ENCODE data around the gene GPR63.
A peak's percentile ranks its signal among the peaks of the same experiment; 100 is the strongest.
"Not testable (repeated sequence)": the region's sequence is repeated elsewhere in the genome, so short reads cannot be mapped to it uniquely, and the experiment has no call there.

GPR63 gene

GRCh38 chr6:96837081-96837971 is at the start of gene GPR63:
Gene GPR63 (minus strand): TSS chr6:96837477. CDS start chr6:96799731, 37,746 bp downstream.
- DNase-seq, result peak; percentile 73

- no peak for DNase-seq
Measured at GRCh38 chr6:96886519-96886918, 49.2 kb upstream of the GPR63 start.

GRCh38 chr6:96885187-96885631 is 47.9 kb upstream of the GPR63 start:
- DNase-seq, result not testable (repeated sequence)

GRCh38 chr6:96878143-96878542 is 40.9 kb upstream of the GPR63 start:
- no peak for DNase-seq

- DNase-seq, result no peak
Measured at GRCh38 chr6:96876886-96877545, 39.7 kb upstream of the GPR63 start.

- no peak for DNase-seq
Measured at GRCh38 chr6:96872976-96873375, 35.7 kb upstream of the GPR63 start.

GRCh38 chr6:96865055-96865405 is 27.8 kb upstream of the GPR63 start:
- DNase-seq, result no peak

- DNase-seq, result peak; percentile 26
Measured at GRCh38 chr6:96864216-96865054, 27.2 kb upstream of the GPR63 start.

GRCh38 chr6:96862560-96862959 is 25.3 kb upstream of the GPR63 start:
- DNase-seq, result no peak

GRCh38 chr6:96861588-96861987 is 24.3 kb upstream of the GPR63 start:
- no peak for DNase-seq

- no peak for DNase-seq
Measured at GRCh38 chr6:96856856-96857255, 19.6 kb upstream of the GPR63 start.

- no peak for DNase-seq
Measured at GRCh38 chr6:96853083-96853482, 15.8 kb upstream of the GPR63 start.

- DNase-seq, result no peak
Measured at GRCh38 chr6:96852605-96853004, 15.3 kb upstream of the GPR63 start.

- DNase-seq, result no peak
Measured at GRCh38 chr6:96851858-96852257, 14.6 kb upstream of the GPR63 start.

GRCh38 chr6:96849615-96850014 is 12.3 kb upstream of the GPR63 start:
- no peak for DNase-seq

GRCh38 chr6:96844530-96844929 is 7.3 kb upstream of the GPR63 start:
- no peak for DNase-seq

GRCh38 chr6:96841345-96841744 is 4.1 kb upstream of the GPR63 start:
- DNase-seq, result no peak

- no peak for DNase-seq
Measured at GRCh38 chr6:96836631-96837080, 621 bp downstream of the GPR63 start.

- no peak for DNase-seq
Measured at GRCh38 chr6:96834070-96834469, 3.2 kb downstream of the GPR63 start.

GRCh38 chr6:96832780-96833179 is 4.5 kb downstream of the GPR63 start:
- no peak for DNase-seq

GRCh38 chr6:96826865-96827264 is 10.4 kb downstream of the GPR63 start:
- no peak for DNase-seq

GRCh38 chr6:96823743-96824142 is 13.5 kb downstream of the GPR63 start:
- DNase-seq, result no peak

- no peak for DNase-seq
Measured at GRCh38 chr6:96821034-96821433, 16.2 kb downstream of the GPR63 start.

All from left hindlimb (tissue), 1 donor.